Glutamatergic neuron (in vitro differentiated cells): Measurements from ENCODE around the gene SLC16A9. TPM values are rescaled to one million over a fixed set of nuclear protein-coding genes. Genes with fewer than 3 reads are reported as not detected.
"Not testable (repeated sequence)": the region's sequence is repeated elsewhere in the genome, so short reads cannot be mapped to it uniquely, and the experiment has no call there.

Experiments
- DNase-seq: peaks from one replicate; pipeline ENCODE4 v3.0.0; 2022
- H3K27ac Mint-ChIP-seq: one replicate; pipeline ENCODE4 v1.8.0; 2020; ENCODE audit warnings: mild to moderate bottlenecking, mixed read lengths, inconsistent platforms; ENCODE audit not compliant: unreplicated experiment
- H3K27me3 Mint-ChIP-seq: one replicate; pipeline ENCODE4 v1.8.0; 2020; ENCODE audit warnings: mild to moderate bottlenecking, moderate library complexity, mixed read lengths, inconsistent platforms; ENCODE audit not compliant: unreplicated experiment
- H3K36me3 Mint-ChIP-seq: one replicate; pipeline ENCODE4 v1.8.0; 2020; ENCODE audit warnings: mild to moderate bottlenecking, mixed read lengths, inconsistent platforms; ENCODE audit not compliant: unreplicated experiment
- H3K4me1 Mint-ChIP-seq: one replicate; pipeline ENCODE4 v1.8.0; 2020; ENCODE audit warnings: mild to moderate bottlenecking, low read depth, mixed read lengths, inconsistent platforms; ENCODE audit not compliant: unreplicated experiment
- H3K4me3 Mint-ChIP-seq: one replicate; pipeline ENCODE4 v1.8.0; 2020; ENCODE audit warnings: mild to moderate bottlenecking, mixed read lengths, inconsistent platforms; ENCODE audit not compliant: unreplicated experiment
- H3K9me3 Mint-ChIP-seq: one replicate; pipeline ENCODE4 v1.8.0; 2020; ENCODE audit warnings: mild to moderate bottlenecking, moderate library complexity, mixed read lengths, inconsistent platforms; ENCODE audit not compliant: unreplicated experiment
- CTCF ChIP-seq: fragments of 200-600 bp; sonication (generic); IDR thresholded peaks from one replicate; pipeline ENCODE4 v1.5.0; 2021; ENCODE audit not compliant: partially characterized antibody, unreplicated experiment
- total RNA-seq: library from RNA; stranded (reverse); fragmentation: NEBNext Ultra II Directional; extraction: Animal tissue kit (Norgen Biotek cat#: 25700); gene quantifications from one replicate; pipeline ENCODE4 v1.2.1, GENCODE V29; 2021; ENCODE audit not compliant: unreplicated experiment

SLC16A9 gene
- total RNA-seq, 1 donor from 2014 or later, result 1.2 TPM

GRCh38 chr10:59648711-59649201, 60.9 kb downstream of the SLC16A9 start:
- Mint-ChIP-seq H3K27ac (no peak overlapping the region), H3K9me3 (peaks cover 8% of the 10 kb centered on the region), H3K4me3 (no peak overlapping the region), H3K36me3 (peaks cover 13% of the 10 kb centered on the region), H3K27me3 (no peaks in the 10 kb centered on the region), H3K4me1 (no peaks in the 10 kb centered on the region)
- no peak for DNase-seq
- no peak for TF ChIP-seq CTCF

DNA sequence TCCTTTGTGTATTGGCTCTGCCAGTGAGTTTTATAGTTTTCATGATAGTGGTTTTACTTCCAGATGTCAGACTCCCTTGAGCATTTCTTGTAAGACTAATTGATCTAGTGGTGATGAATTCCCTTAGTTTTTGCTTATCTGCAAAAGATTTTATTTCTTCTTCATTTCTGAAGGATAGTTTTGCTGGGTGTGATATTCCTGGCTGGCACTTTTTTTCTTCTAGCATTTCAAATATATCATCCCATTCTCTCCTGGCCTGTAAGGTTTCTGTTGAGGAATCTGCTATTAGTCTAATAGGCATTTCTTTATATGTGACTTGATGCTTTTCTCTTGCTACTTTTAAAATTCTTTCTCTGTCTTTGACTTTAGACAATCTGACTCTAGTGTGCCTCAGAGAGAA, 64.8 kb downstream of the SLC16A9 start:
- no peak overlapping the region for H3K27ac Mint-ChIP-seq
- peaks cover 8% of the 10 kb centered on the region for H3K9me3 Mint-ChIP-seq
- no peaks in the 10 kb centered on the region for H3K27me3 Mint-ChIP-seq
- H3K36me3 Mint-ChIP-seq, result peaks cover 13% of the 10 kb centered on the region
- H3K4me3 Mint-ChIP-seq, result no peak overlapping the region
- no peaks in the 10 kb centered on the region for H3K4me1 Mint-ChIP-seq
- no peak for DNase-seq
- no peak for TF ChIP-seq CTCF

- not testable (repeated sequence) for H3K4me3 Mint-ChIP-seq, H3K9me3 Mint-ChIP-seq, H3K27me3 Mint-ChIP-seq, DNase-seq, H3K27ac Mint-ChIP-seq, H3K4me1 Mint-ChIP-seq
- peaks cover 13% of the 10 kb centered on the region for H3K36me3 Mint-ChIP-seq
Measured at GRCh38 chr10:59641688-59642087, 68.0 kb downstream of the SLC16A9 start.

DNA sequence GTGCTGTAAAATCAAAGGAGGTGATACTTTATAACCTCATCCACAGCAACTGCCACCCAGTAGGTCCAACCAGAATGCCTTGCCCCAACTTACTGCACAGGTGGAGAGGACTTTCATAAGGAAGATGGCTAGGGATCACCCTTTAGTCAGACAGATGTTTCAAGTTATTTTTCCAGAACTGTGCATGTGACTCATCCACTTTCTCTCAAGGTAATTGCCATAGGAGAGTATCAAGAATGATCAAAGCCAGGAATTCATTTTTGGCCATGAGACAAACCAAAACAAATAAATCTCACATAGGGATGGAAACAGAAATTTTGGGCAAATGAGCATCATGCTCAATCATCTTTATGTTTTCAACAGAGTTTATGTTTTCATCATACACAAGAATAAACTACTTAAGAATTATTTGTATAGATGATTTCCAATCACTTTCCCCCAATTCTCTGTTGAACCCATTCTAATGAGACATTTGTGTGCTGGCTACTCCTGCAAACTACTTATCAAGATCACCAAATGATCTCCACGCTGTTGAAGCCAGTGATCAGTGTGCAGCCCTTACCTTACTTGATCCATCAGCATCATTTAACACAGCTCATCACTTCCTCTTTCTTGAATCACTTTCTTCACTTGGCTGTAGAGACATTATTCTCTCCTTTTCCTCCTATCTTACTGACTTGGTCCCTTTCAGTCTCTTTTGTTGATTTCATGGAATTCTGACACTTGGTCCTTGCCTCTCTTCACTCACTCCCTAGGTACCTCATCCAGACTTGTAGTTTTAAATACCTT, 74.0 kb downstream of the SLC16A9 start:
- Mint-ChIP-seq H3K36me3 (no peaks in the 10 kb centered on the region), H3K4me3 (no peak overlapping the region), H3K4me1 (no peaks in the 10 kb centered on the region), H3K27ac (no peak overlapping the region), H3K9me3 (no peaks in the 10 kb centered on the region), H3K27me3 (no peaks in the 10 kb centered on the region)
- DNase-seq, result no peak
- no peak for TF ChIP-seq CTCF

DNA sequence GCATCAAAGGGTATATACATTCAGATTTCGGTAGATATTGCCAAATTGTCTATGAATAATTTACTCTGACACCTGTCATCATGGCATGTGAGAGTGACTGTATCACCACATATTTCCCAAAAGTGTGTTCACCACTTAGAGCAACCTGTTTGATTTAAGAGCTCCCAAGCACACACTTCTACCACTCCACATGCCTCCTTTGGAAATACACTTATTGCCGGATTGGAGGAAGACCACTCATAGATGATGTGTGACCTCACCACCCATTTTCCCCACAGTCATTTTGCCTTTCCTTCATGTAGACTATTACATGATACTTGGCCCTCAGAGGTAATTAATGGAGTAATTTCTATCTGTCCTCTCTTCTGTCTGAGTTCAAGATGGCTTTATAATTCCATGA, 75.5 kb downstream of the SLC16A9 start:
- H3K9me3 Mint-ChIP-seq, result no peaks in the 10 kb centered on the region
- no peaks in the 10 kb centered on the region for H3K27me3 Mint-ChIP-seq
- no peak overlapping the region for H3K27ac Mint-ChIP-seq
- no peak for DNase-seq
- no peaks in the 10 kb centered on the region for H3K4me1 Mint-ChIP-seq
- H3K4me3 Mint-ChIP-seq, result no peak overlapping the region
- H3K36me3 Mint-ChIP-seq, result no peaks in the 10 kb centered on the region
- TF ChIP-seq CTCF, result no peak
